ENCODE data around the gene CCDC149. TPM values are rescaled to one million over a fixed set of nuclear protein-coding genes. Genes with fewer than 3 reads are reported as not detected.

Gene CCDC149
- total and polyA plus RNA-seq, 9 of the 15 experiments (the other 6 are each of a cell fraction or from before 2014, with no cell fraction given): 0.04 to 0.18 TPM; not detected in 7

DNA sequence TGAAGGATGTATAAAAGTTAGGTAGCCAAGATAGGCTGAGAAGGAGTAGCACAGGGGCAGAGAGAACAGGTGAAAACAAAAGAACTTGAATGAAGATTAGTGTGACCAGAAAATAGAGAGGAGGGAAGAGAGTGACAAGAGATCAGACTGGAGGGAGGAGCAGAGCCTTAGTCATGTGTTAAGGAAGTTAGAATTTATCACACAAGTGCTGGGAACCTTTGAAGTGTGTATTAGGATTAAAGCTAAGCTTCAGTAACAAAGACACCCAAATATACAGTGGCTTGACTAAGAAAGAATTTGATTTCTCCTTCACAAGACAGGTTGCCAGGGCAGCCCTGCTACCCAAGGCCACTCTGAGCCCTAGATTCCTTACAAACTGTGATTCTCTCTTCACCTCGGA lies 10.7 kb upstream of the CCDC149 start:
- no TSS peak for BruUV-seq (replicated peaks)
- no peaks in the 10 kb centered on the region for H3K79me2 ChIP-seq (ENCODE audit: control insufficient read depth, insufficient read depth, low read length)
- no peaks in the 10 kb centered on the region for H4K20me1 ChIP-seq (replicated peaks; ENCODE audit: control insufficient read depth, insufficient read depth, low read length)
- intact Hi-C loops (cut with micrococcal nuclease) (no loop called here), in situ Hi-C loops (cut with MboI) (no loop called here)
- H3K4me1 ChIP-seq (replicated peaks in 1 of 2; ENCODE audit: control insufficient read depth in 2 of 2, insufficient read depth in 2 of 2, low read length in 2 of 2): no peaks in the 10 kb centered on the region
- no peak overlapping the region for H3K4me3 ChIP-seq
- H3K9me3 ChIP-seq (replicated peaks; ENCODE audit: control insufficient read depth, insufficient read depth, low read depth, low read length): no peaks in the 10 kb centered on the region
- TF ChIP-seq TRIM28 (IDR thresholded peaks at IDR 0.05): no peak
- TF ChIP-seq, protein P1, sequence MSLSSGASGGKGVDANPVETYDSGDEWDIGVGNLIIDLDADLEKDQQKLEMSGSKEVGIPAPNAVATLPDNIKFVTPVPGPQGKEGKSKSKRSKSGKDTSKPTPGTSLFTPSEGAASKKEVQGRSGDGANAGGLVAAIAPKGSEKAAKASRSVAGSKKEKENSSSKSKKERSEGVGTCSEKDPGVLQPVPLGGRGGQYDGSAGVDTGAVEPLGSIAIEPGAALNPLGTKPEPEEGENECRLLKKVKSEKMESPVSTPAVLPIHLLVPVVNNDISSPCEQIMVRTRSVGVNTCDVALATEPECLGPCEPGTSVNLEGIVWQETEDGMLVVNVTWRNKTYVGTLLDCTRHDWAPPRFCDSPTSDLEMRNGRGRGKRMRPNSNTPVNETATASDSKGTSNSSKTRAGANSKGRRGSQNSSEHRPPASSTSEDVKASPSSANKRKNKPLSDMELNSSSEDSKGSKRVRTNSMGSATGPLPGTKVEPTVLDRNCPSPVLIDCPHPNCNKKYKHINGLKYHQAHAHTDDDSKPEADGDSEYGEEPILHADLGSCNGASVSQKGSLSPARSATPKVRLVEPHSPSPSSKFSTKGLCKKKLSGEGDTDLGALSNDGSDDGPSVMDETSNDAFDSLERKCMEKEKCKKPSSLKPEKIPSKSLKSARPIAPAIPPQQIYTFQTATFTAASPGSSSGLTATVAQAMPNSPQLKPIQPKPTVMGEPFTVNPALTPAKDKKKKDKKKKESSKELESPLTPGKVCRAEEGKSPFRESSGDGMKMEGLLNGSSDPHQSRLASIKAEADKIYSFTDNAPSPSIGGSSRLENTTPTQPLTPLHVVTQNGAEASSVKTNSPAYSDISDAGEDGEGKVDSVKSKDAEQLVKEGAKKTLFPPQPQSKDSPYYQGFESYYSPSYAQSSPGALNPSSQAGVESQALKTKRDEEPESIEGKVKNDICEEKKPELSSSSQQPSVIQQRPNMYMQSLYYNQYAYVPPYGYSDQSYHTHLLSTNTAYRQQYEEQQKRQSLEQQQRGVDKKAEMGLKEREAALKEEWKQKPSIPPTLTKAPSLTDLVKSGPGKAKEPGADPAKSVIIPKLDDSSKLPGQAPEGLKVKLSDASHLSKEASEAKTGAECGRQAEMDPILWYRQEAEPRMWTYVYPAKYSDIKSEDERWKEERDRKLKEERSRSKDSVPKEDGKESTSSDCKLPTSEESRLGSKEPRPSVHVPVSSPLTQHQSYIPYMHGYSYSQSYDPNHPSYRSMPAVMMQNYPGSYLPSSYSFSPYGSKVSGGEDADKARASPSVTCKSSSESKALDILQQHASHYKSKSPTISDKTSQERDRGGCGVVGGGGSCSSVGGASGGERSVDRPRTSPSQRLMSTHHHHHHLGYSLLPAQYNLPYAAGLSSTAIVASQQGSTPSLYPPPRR (CRISPR knock-in tag; IDR thresholded peaks at IDR 0.05; ENCODE audit: borderline replicate concordance): no peak
- TF ChIP-seq PTTG1 (tag; IDR thresholded peaks at IDR 0.05; ENCODE audit: low read depth): no peak
- TF ChIP-seq ZNF764 (CRISPR knock-in tag; IDR thresholded peaks at IDR 0.05; ENCODE audit: low read depth): no peak
- H3K27ac ChIP-seq (ENCODE audit: extremely low read depth, low read depth, low read length): no peak overlapping the region
- H2AFZ ChIP-seq (ENCODE audit: low read depth, low read length): no peak overlapping the region
- CTCF ChIA-PET (ENCODE audit: low intra/inter-chr PET ratio): no interaction called here
- no peak for ATAC-seq
- H3K36me3 ChIP-seq (ENCODE audit: control insufficient read depth, insufficient read depth, low read length): no peaks in the 10 kb centered on the region
- no peak for DNase-seq (ENCODE audit: extremely low read depth in 1 of 4, low spot score in 3 of 4)
- no peak overlapping the region for H3K9ac ChIP-seq (ENCODE audit: insufficient read depth in 1 of 2, low read depth in 2 of 2, low read length in 2 of 2)
- H3K27me3 ChIP-seq (ENCODE audit: control insufficient read depth in 2 of 2, insufficient read depth in 2 of 2, low read length in 2 of 2): peaks cover 0 to 6% of the 10 kb centered on the region in 2 experiments; a peak in 2 of 5 replicates
- H3K9me1 ChIP-seq (ENCODE audit: control insufficient read depth, insufficient read depth, low read length): no peaks in the 10 kb centered on the region
- WGBS (ENCODE audit: insufficient coverage, low coverage, missing lambda C conversion rate): 0% methylated on average over 1 of the region's 1 CpG
- H3K4me2 ChIP-seq (ENCODE audit: insufficient read depth, low read length): no peak overlapping the region
- POLR2A ChIA-PET: interaction anchor here (0.6 kb wide), 1 partner anchor 1110 kb away, joined by 3 read pairs; no protein-coding TSS in a partner anchor
- FAIRE-seq: no peak
